K562 (cell line): ENCODE results near the gene RASGRP2. TPM values are rescaled to one million over a fixed set of nuclear protein-coding genes. Genes with fewer than 3 reads are reported as not detected.
A peak's percentile ranks its signal among the peaks of the same experiment; 100 is the strongest.

Experiments used
- ATAC-seq: fragments of 200-7000 bp; cut with Tn5 transposase; 3 replicates; pipeline ENCODE4 v1.9.1; 2020; ENCODE audit warnings: moderate library complexity
- BruUV-seq: library from RNA; stranded (reverse); fragments of 400-500 nt; replicated peaks from 2 replicates; lab custom pipeline; 2021; lab: Mats Ljungman, UMichigan
- CTCF ChIA-PET: fragments of 300-600 bp; formaldehyde crosslinking; extraction: SDS; loops from one replicate; lab custom pipeline; 2021; ENCODE audit warnings: low intra/inter-chr PET ratio; lab: Yijun Ruan, JAX
- POLR2A ChIA-PET: fragments of 300-600, 350-650 bp; sonication (Branson Sonifier 250); formaldehyde crosslinking; extraction: SDS; loops from one replicate; lab custom pipeline; 2021; ENCODE audit warnings: antibody characterized with exemption, inconsistent platforms; lab: Yijun Ruan, JAX
- DNase-seq, 4 experiments: peaks; one replicate each; pipeline versions ENCODE4 v3.0.0 to v3.0.0-alpha.2; 2011 to 2018; ENCODE audit warnings: low spot score in 3 of 4, mixed read lengths in 3 of 4; ENCODE audit errors: extremely low read depth in 1 of 4
- FAIRE-seq: peaks from 2 replicates; lab custom pipeline; 2011; peaks lifted over from hg19 to GRCh38; lab: Jason Lieb, UNC
- H2AFZ ChIP-seq: 2 replicates; pipeline ENCODE4 v1.6.0; 2011; ENCODE audit warnings: low read depth, low read length, control low read depth, inconsistent platforms
- H3K27ac ChIP-seq: fragments of 200-600 bp; 3 replicates; pipeline ENCODE4 v1.8.0; 2011; ENCODE audit warnings: low read depth, mild to moderate bottlenecking, control low read depth, inconsistent platforms, low read length, moderate library complexity, mixed read lengths; ENCODE audit errors: extremely low read depth
- H3K27me3 ChIP-seq, 2 experiments: fragments of 300-600 bp in 1 of 2; 2 replicates in 1 of 2; 3 replicates in 1 of 2; pipeline versions ENCODE4 v1.6.0 to v1.8.0; 2011; ENCODE audit warnings: inconsistent platforms in 2 of 2, low read length in 2 of 2, mild to moderate bottlenecking in 1 of 2, mixed read lengths in 1 of 2, moderate library complexity in 1 of 2; ENCODE audit not compliant: control insufficient read depth in 2 of 2, insufficient read depth in 2 of 2
- H3K36me3 ChIP-seq: fragments of 300-600 bp; 3 replicates; pipeline ENCODE4 v1.8.0; 2011; ENCODE audit warnings: mild to moderate bottlenecking, low read length, inconsistent platforms; ENCODE audit not compliant: control insufficient read depth, insufficient read depth
- H3K4me1 ChIP-seq, 2 experiments: fragments of 200-600 bp in 1 of 2; replicated peaks in 1 of 2; 2 replicates in 1 of 2; 3 replicates in 1 of 2; pipeline versions ENCODE4 v1.5.1 to v1.8.0; 2011; ENCODE audit warnings: inconsistent platforms in 2 of 2, low read length in 2 of 2, mild to moderate bottlenecking in 1 of 2, mixed read lengths in 1 of 2, moderate library complexity in 1 of 2; ENCODE audit not compliant: control insufficient read depth in 2 of 2, insufficient read depth in 2 of 2
- H3K4me2 ChIP-seq: 2 replicates; pipeline ENCODE4 v1.6.1; 2011; ENCODE audit warnings: low read length, control low read depth, inconsistent platforms, mixed read lengths; ENCODE audit not compliant: insufficient read depth
- H3K4me3 ChIP-seq: fragments of 200-600 bp; sonication (generic), shearing (Covaris generic); 2 replicates; pipeline ENCODE4 v1.5.1; 2016; ENCODE audit warnings: control low read depth, inconsistent platforms
- H3K79me2 ChIP-seq: fragments of 200-600 bp; 3 replicates; pipeline ENCODE4 v1.8.0; 2011; ENCODE audit warnings: low read length, inconsistent platforms; ENCODE audit not compliant: control insufficient read depth, insufficient read depth
- H3K9ac ChIP-seq, 2 experiments: 2 replicates each; pipeline versions ENCODE4 v1.6.0 to v1.6.1; 2011; ENCODE audit warnings: low read depth in 2 of 2, low read length in 2 of 2, control low read depth in 1 of 2, inconsistent platforms in 1 of 2, mild to moderate bottlenecking in 1 of 2, mixed read lengths in 1 of 2; ENCODE audit not compliant: insufficient read depth in 1 of 2
- H3K9me1 ChIP-seq: one replicate; pipeline ENCODE4 v1.6.0; 2011; ENCODE audit warnings: inconsistent platforms, mild to moderate bottlenecking, low read length, moderate library complexity; ENCODE audit not compliant: control insufficient read depth, insufficient read depth
- H3K9me3 ChIP-seq: replicated peaks from 2 replicates; pipeline ENCODE4 v1.5.1; 2011; ENCODE audit warnings: low read depth, low read length, inconsistent platforms; ENCODE audit not compliant: control insufficient read depth, insufficient read depth
- H4K20me1 ChIP-seq: replicated peaks from 2 replicates; pipeline ENCODE4 v1.6.1; 2011; ENCODE audit warnings: low read length, inconsistent platforms, mixed read lengths; ENCODE audit not compliant: control insufficient read depth, insufficient read depth
- ARID1B ChIP-seq: fragments of 450-650 bp; IDR thresholded peaks from 2 replicates; pipeline ENCODE4 v1.6.1; 2016; ENCODE audit warnings: antibody characterized with exemption, mild to moderate bottlenecking, inconsistent platforms
- HDAC3 ChIP-seq: fragments of 450-650 bp; IDR thresholded peaks from 2 replicates; pipeline ENCODE4 v1.6.1; 2018; ENCODE audit warnings: borderline replicate concordance, mild to moderate bottlenecking, moderate library complexity; ENCODE audit not compliant: partially characterized antibody
- ID3 ChIP-seq, 2 experiments: fragments of 250-450 bp in 1 of 2; fragments of 450-650 bp in 1 of 2; sonication (Bioruptor Pico) in 1 of 2; IDR thresholded peaks; 2 replicates each; pipeline versions ENCODE4 v1.6.1 to v1.8.0; 2016 to 2021; ENCODE audit warnings: mild to moderate bottlenecking in 2 of 2, moderate library complexity in 2 of 2, missing compliant biosample characterization in 1 of 2, missing genetic modification characterization in 1 of 2
- KDM2B ChIP-seq: fragments of 250-450 bp; sonication (Bioruptor Pico); IDR thresholded peaks from 2 replicates; pipeline ENCODE4 v1.8.0; 2021; ENCODE audit warnings: mild to moderate bottlenecking, moderate library complexity
- NFXL1 ChIP-seq: fragments of 450-650 bp; formaldehyde crosslinking; IDR thresholded peaks from 2 replicates; pipeline ENCODE4 v1.4.0; 2021; ENCODE audit warnings: mild to moderate bottlenecking
- RAD51 ChIP-seq: fragments of 450-650 bp; IDR thresholded peaks from 2 replicates; pipeline ENCODE4 v1.7.1; 2016; ENCODE audit warnings: low read depth, mild to moderate bottlenecking, borderline replicate concordance
- SIN3A ChIP-seq, 2 experiments: fragments of 150-350 bp in 1 of 2; IDR thresholded peaks; 2 replicates each; pipeline ENCODE4 v1.6.1; 2011 to 2016; ENCODE audit warnings: borderline replicate concordance in 2 of 2, low read depth in 2 of 2, low read length in 2 of 2, mild to moderate bottlenecking in 2 of 2, moderate library complexity in 2 of 2; ENCODE audit not compliant: control insufficient read depth in 1 of 2
- TFAP4 ChIP-seq: sonication (generic); formaldehyde crosslinking; IDR thresholded peaks from 2 replicates; pipeline ENCODE4 v1.8.0; 2022; ENCODE audit warnings: missing genetic modification reagents, mild to moderate bottlenecking, moderate library complexity, borderline replicate concordance
- VEZF1 ChIP-seq: fragments of 200-800 bp; sonication (Bioruptor generic); IDR thresholded peaks from 2 replicates; pipeline ENCODE4 v1.6.1; 2017; ENCODE audit warnings: missing genetic modification characterization, missing compliant biosample characterization
- ZBTB7A ChIP-seq: IDR thresholded peaks from 2 replicates; pipeline ENCODE4 v1.6.1; 2011; ENCODE audit warnings: low read depth, mild to moderate bottlenecking, low read length, moderate library complexity, borderline replicate concordance; ENCODE audit not compliant: control insufficient read depth
- ZNF232 ChIP-seq: sonication (generic); formaldehyde crosslinking; IDR thresholded peaks from 2 replicates; pipeline ENCODE4 v1.8.0; 2022; ENCODE audit warnings: mild to moderate bottlenecking, missing genetic modification reagents
- whole genome bisulfite sequencing: fragments of 100-300 bp; shearing (Covaris generic); methylation state at CpG from one replicate; pipeline ENCODE4 v1.1.6; 2016; ENCODE audit warnings: low coverage, mixed read lengths; ENCODE audit not compliant: insufficient coverage; ENCODE audit errors: missing lambda C conversion rate; 5-methylcytosine and 5-hydroxymethylcytosine counted together
- in situ Hi-C: fragments of 300-500 bp; cut with MboI; formaldehyde crosslinking; loops from 4 replicates; pipeline ENCODE4 v1.15.0; 2018; ENCODE audit warnings: inconsistent platforms, mixed read lengths
- intact Hi-C: fragments of 100-400 bp; cut with micrococcal nuclease; formaldehyde crosslinking; loops from 2 replicates; pipeline ENCODE4 v1.14.2; 2022
- polyA plus RNA-seq, 8 experiments: library from polyadenylated mRNA; depleted of rRNA in 4 of 8; stranded (reverse) in 5 of 8; unstranded in 3 of 8; fragments of >200 nt; fragmentation: Nextera tagmentation in 2 of 8; fragmentation: Illumina TruSeq in 1 of 8; extraction: Ambion mirVana in 2 of 8; extraction: Trizol in 1 of 8; gene quantifications; 2 replicates each; pipeline versions ENCODE4 v1.2.1 to v1.2.3, GENCODE V29; 2011 to 2014; ENCODE audit warnings: inconsistent platforms in 1 of 8, missing spikeins in 1 of 8
- total RNA-seq, 7 experiments: library from RNA; depleted of rRNA in 6 of 7; stranded (reverse); fragments of >200 nt in 6 of 7; fragmentation: Illumina TruSeq in 2 of 7; extraction: Trizol in 2 of 7; gene quantifications; 2 replicates each; pipeline versions ENCODE4 v1.2.1 to v1.2.3, GENCODE V29; 2011 to 2021; ENCODE audit warnings: low replicate concordance in 1 of 7

The RASGRP2 gene
- total and polyA plus RNA-seq, 9 of the 15 experiments (the other 6 are each of a cell fraction or from before 2014, with no cell fraction given): 0.87 to 22.7 (median 5.5) TPM

GRCh38 chr11:64742889-64743590 is 902 bp downstream of the RASGRP2 start (continued):
- TF ChIP-seq VEZF1: peak; percentile 90
- no peak for TF ChIP-seq NFXL1 (CRISPR knock-in tag)
- TF ChIP-seq SIN3A (IDR thresholded peaks at IDR 0.05; ENCODE audit: borderline replicate concordance in 2 of 2, control insufficient read depth in 1 of 2, low read depth in 2 of 2, low read length in 2 of 2): peak in 1 of 2 experiments; percentile 43; a peak in 1 of 4 replicates
- TF ChIP-seq ZNF232 (CRISPR knock-in tag): no peak
- TF ChIP-seq, all 486 proteins: peak for 69

- POLR2A ChIA-PET: interaction anchor here (0.5 to 1.6 kb wide), 7 partner anchors 9 to 758 kb away, joined by 3 to 5 read pairs (median 3); partner anchors contain the start of gene SF1
- 4% methylated on average over 46 of the region's 54 CpGs for WGBS
- TF ChIP-seq ZBTB7A (peak; percentile 39; the same call in 1 of the 2 replicates), RAD51 (no peak), HDAC3 (no peak), KDM2B (CRISPR knock-in tag) (0 out of 2 replicates have a peak, but pooled peaks have one; percentile 18), ID3 (CRISPR knock-in tag; IDR thresholded peaks at IDR 0.05) (no peak), ID3 (tag; IDR thresholded peaks at IDR 0.05) (0 out of 2 replicates have a peak, but pooled peaks have one; percentile 39), ARID1B (0 out of 2 replicates have a peak, but pooled peaks have one; percentile 26), TFAP4 (CRISPR knock-in tag) (peak; percentile 51; the same call in 1 of the 2 replicates)
These were observed 1.7 kb downstream of the RASGRP2 start for GRCh38 chr11:64742087-64742888.

More at GRCh38 chr11:64742087-64742888, 1.7 kb downstream of the RASGRP2 start:
- no TSS peak for BruUV-seq
- FAIRE-seq (no peak), ATAC-seq (peak; percentile 19), DNase-seq (peak; percentile 61 to 72 (median 65))
- intact Hi-C loops (loop anchor here (2.0 to 5.0 kb wide), 2 partner anchors 53 to 85 kb away; no protein-coding TSS in a partner anchor), in situ Hi-C loops (no loop called here)
- H3K9ac ChIP-seq: peak overlapping the region; percentile 21 to 90; a peak in 3 of 4 replicates
- no peaks in the 10 kb centered on the region for H3K9me3 ChIP-seq
- H3K79me2 ChIP-seq: no peaks in the 10 kb centered on the region
- peak overlapping the region; percentile 77 for H3K4me2 ChIP-seq
- H4K20me1 ChIP-seq: no peaks in the 10 kb centered on the region; the same call in 1 of the 2 replicates
- H3K4me3 ChIP-seq: peak overlapping the region; percentile 54
- H2AFZ ChIP-seq: peak overlapping the region; percentile 95
- no peaks in the 10 kb centered on the region for H3K36me3 ChIP-seq
- no peak overlapping the region for H3K27ac ChIP-seq
- H3K9me1 ChIP-seq: no peaks in the 10 kb centered on the region
- no peaks in the 10 kb centered on the region; a peak in 1 of 5 replicates for H3K27me3 ChIP-seq
- peaks cover 12 to 71% of the 10 kb centered on the region in 2 experiments; a peak in 3 of 5 replicates for H3K4me1 ChIP-seq
- CTCF ChIA-PET: interaction anchor here (1.0 to 1.7 kb wide), 3 partner anchors 25 to 86 kb away, joined by 3 to 13 read pairs (median 4); no protein-coding TSS in a partner anchor
